Neural crest cell (in vitro differentiated cells): ENCODE data around the gene XPNPEP1. TPM values are rescaled to one million over a fixed set of nuclear protein-coding genes. Genes with fewer than 3 reads are reported as not detected.

ENCODE experiments used
- DNase-seq: peaks from one replicate; pipeline ENCODE4 v3.0.0; 2021; ENCODE audit warnings: low read depth, mixed read lengths, low spot score
- H3K27ac Mint-ChIP-seq: one replicate; pipeline ENCODE4 v1.8.0; 2021; ENCODE audit warnings: mild to moderate bottlenecking, mixed read lengths; ENCODE audit not compliant: unreplicated experiment
- H3K27me3 Mint-ChIP-seq: 2 replicates; pipeline ENCODE4 v1.8.0; 2021; ENCODE audit warnings: low read depth, mild to moderate bottlenecking, mixed read lengths
- H3K36me3 Mint-ChIP-seq: 2 replicates; pipeline ENCODE4 v1.8.0; 2021; ENCODE audit warnings: low read depth, mild to moderate bottlenecking, mixed read lengths
- H3K4me1 Mint-ChIP-seq: 2 replicates; pipeline ENCODE4 v1.8.0; 2021; ENCODE audit warnings: mixed read lengths
- H3K4me3 Mint-ChIP-seq: one replicate; pipeline ENCODE4 v1.8.0; 2021; ENCODE audit warnings: mild to moderate bottlenecking, mixed read lengths
- H3K9me3 Mint-ChIP-seq: 2 replicates; pipeline ENCODE4 v1.8.0; 2021; ENCODE audit warnings: mixed read lengths
- long read RNA-seq: library from polyadenylated mRNA; unstranded; transcript quantifications from one replicate; pipeline ENCODE4 v2.0.0, GENCODE V29; 2020
- total RNA-seq: library from RNA; stranded (reverse); gene quantifications from 2 replicates; pipeline ENCODE4 v1.2.1, GENCODE V29; 2021
- TF ChIP-seq, protein P1 (sequence below): fragments of 200-600 bp; sonication (generic); conservative IDR thresholded peaks from 2 replicates; pipeline ENCODE4 v1.5.0; 2021; ENCODE audit warnings: antibody characterized with exemption, mild to moderate bottlenecking

XPNPEP1 gene
- 76.8 and 78.4 TPM in 2 replicates for total RNA-seq
- long read RNA-seq, transcript XPNPEP1-218 (21 exons, 2,539 nt) = major isoform, 187 of 252 reads
- long read RNA-seq, transcript XPNPEP1-201 (20 exons, 2,467 nt) = minor isoform, 5 of 252 reads
- long read RNA-seq, partial matches to known transcripts = 11 of 252 reads
- long read RNA-seq, other reads (novel, unspliced or antisense) = 48 of 252 reads

- Mint-ChIP-seq H3K36me3 (peaks cover 3% of the 10 kb centered on the region), H3K27me3 (no peaks in the 10 kb centered on the region), H3K4me1 (peaks cover 35% of the 10 kb centered on the region), H3K27ac (peak within 1 kb of the TSS; percentile 83), H3K9me3 (no peaks in the 10 kb centered on the region), H3K4me3 (peak within 1 kb of the TSS; percentile 94)
- peak; percentile 72 for DNase-seq
- TF ChIP-seq, protein P1, sequence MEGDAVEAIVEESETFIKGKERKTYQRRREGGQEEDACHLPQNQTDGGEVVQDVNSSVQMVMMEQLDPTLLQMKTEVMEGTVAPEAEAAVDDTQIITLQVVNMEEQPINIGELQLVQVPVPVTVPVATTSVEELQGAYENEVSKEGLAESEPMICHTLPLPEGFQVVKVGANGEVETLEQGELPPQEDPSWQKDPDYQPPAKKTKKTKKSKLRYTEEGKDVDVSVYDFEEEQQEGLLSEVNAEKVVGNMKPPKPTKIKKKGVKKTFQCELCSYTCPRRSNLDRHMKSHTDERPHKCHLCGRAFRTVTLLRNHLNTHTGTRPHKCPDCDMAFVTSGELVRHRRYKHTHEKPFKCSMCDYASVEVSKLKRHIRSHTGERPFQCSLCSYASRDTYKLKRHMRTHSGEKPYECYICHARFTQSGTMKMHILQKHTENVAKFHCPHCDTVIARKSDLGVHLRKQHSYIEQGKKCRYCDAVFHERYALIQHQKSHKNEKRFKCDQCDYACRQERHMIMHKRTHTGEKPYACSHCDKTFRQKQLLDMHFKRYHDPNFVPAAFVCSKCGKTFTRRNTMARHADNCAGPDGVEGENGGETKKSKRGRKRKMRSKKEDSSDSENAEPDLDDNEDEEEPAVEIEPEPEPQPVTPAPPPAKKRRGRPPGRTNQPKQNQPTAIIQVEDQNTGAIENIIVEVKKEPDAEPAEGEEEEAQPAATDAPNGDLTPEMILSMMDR = no peak
Observed at GRCh38 chr10:109922976-109923921, at the start of gene XPNPEP1. XPNPEP1 (minus strand) TSS chr10:109923511; CDS start chr10:109923433, 78 bp downstream.

- Mint-ChIP-seq H3K4me1 (peaks cover 22% of the 10 kb centered on the region), H3K9me3 (no peaks in the 10 kb centered on the region), H3K27me3 (no peaks in the 10 kb centered on the region), H3K4me3 (no peak overlapping the region), H3K27ac (no peak overlapping the region), H3K36me3 (no peaks in the 10 kb centered on the region)
- DNase-seq = no peak
- TF ChIP-seq, protein P1 = no peak
Observed at GRCh38 chr10:109972372-109973001, 49.2 kb upstream of the XPNPEP1 start.

DNA sequence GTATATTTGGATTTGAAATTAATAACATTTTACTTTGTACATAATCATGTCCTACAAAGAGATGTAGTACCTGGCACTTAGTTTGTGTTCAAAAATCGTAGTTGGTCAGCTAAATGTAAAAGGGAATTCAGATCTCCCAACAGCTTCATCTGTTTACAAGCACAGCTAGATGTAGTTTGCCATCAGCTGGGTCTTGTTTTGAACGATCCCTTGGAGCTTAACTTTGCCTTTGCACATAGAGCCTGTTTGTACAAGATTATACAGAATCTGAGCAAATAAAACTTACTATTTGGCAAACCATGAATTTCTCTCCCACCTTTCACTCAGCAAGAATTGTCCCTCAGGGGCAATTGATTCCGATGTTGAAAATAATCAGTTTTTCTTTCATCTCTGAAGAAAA lies 48.3 kb upstream of the XPNPEP1 start:
- Mint-ChIP-seq H3K36me3 (no peaks in the 10 kb centered on the region), H3K4me1 (peaks cover 22% of the 10 kb centered on the region), H3K27ac (no peak overlapping the region), H3K9me3 (no peaks in the 10 kb centered on the region), H3K4me3 (no peak overlapping the region), H3K27me3 (no peaks in the 10 kb centered on the region)
- DNase-seq = no peak
- TF ChIP-seq, protein P1 = no peak

DNA sequence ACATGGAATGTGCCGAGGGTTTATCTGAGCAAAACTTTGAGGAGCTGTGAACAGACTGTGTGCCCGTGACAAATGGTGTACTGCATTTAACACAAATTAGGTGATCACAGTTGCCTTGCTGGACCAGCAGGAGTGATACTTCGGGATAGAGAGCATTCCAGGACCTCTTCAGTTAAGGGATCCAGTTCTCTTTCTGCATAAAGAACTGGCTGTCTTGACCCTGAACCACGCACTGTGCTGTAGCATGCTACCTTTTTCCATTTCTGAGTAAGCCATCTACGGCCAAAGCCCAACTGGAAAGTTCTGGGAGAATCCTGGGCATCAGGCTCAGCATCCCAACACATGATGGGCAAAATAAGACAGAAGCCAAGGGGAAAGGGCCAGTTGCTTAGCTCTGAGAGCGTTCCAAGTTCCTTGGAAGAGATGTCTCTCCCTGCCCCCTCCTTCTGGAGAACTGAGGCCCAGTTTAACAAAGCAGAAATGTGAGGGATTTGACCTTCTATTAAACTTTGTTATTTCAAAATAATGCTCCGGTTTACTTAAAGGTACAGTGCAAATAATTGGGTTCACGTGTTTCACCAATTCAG lies 46.5 kb upstream of the XPNPEP1 start:
- H3K36me3 Mint-ChIP-seq = no peaks in the 10 kb centered on the region
- H3K4me3 Mint-ChIP-seq = no peak overlapping the region
- DNase-seq = no peak
- H3K4me1 Mint-ChIP-seq = peaks cover 18% of the 10 kb centered on the region
- H3K9me3 Mint-ChIP-seq = no peaks in the 10 kb centered on the region
- no peaks in the 10 kb centered on the region for H3K27me3 Mint-ChIP-seq
- no peak overlapping the region for H3K27ac Mint-ChIP-seq
- TF ChIP-seq, protein P1 = no peak
